ENCODE results near the gene PCED1A. TPM values are rescaled to one million over a fixed set of nuclear protein-coding genes. Genes with fewer than 3 reads are reported as not detected.

Gene PCED1A
- total RNA-seq, 1 donor from 2014 or later = 79.6 TPM

DNA sequence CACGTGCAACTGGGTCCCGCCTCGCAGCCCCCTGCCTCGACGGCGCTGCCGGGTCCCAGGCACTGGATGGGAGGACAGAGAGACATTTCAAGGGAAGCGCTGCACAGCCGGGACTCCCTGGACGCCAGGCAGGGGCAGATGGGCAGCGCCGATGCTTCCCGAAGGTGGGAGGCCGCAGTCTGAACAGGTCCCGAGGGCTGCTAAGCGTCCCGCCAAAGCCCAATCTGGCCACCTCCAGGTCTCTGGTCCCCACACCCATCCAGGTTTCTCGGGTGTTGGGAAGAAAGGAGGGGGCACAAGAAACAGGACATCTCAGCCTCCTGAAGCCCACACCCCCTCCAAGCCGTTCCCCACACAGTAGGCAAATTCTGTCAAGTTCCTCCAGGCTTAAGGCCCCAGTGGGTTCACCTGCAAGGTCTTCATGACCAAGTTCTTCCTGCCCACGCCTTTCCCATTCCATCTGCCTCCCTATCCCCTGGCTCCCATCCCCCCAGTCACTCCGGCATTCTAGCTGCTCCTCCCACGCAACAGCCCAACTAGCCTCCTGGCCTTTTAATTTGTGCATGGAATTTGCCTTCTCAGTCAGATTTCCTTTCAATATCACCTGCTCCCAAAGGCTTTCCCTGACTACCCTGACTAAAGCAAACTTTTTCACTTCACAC, 34.6 kb downstream of the PCED1A start:
- H3K36me3 Mint-ChIP-seq = no peaks in the 10 kb centered on the region
- peaks cover 61% of the 10 kb centered on the region for H3K27me3 Mint-ChIP-seq
- no peak for DNase-seq (ENCODE audit: extremely low spot score, unreplicated experiment)
- no peak overlapping the region for H3K4me3 Mint-ChIP-seq
- H3K9me3 Mint-ChIP-seq = peaks cover 10% of the 10 kb centered on the region
- TF ChIP-seq, protein P1, sequence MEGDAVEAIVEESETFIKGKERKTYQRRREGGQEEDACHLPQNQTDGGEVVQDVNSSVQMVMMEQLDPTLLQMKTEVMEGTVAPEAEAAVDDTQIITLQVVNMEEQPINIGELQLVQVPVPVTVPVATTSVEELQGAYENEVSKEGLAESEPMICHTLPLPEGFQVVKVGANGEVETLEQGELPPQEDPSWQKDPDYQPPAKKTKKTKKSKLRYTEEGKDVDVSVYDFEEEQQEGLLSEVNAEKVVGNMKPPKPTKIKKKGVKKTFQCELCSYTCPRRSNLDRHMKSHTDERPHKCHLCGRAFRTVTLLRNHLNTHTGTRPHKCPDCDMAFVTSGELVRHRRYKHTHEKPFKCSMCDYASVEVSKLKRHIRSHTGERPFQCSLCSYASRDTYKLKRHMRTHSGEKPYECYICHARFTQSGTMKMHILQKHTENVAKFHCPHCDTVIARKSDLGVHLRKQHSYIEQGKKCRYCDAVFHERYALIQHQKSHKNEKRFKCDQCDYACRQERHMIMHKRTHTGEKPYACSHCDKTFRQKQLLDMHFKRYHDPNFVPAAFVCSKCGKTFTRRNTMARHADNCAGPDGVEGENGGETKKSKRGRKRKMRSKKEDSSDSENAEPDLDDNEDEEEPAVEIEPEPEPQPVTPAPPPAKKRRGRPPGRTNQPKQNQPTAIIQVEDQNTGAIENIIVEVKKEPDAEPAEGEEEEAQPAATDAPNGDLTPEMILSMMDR (conservative IDR thresholded peaks at IDR 0.05) = no peak
- H3K27ac Mint-ChIP-seq = no peak overlapping the region
- peaks cover 8% of the 10 kb centered on the region for H3K4me1 Mint-ChIP-seq (ENCODE audit: unreplicated experiment)

DNA sequence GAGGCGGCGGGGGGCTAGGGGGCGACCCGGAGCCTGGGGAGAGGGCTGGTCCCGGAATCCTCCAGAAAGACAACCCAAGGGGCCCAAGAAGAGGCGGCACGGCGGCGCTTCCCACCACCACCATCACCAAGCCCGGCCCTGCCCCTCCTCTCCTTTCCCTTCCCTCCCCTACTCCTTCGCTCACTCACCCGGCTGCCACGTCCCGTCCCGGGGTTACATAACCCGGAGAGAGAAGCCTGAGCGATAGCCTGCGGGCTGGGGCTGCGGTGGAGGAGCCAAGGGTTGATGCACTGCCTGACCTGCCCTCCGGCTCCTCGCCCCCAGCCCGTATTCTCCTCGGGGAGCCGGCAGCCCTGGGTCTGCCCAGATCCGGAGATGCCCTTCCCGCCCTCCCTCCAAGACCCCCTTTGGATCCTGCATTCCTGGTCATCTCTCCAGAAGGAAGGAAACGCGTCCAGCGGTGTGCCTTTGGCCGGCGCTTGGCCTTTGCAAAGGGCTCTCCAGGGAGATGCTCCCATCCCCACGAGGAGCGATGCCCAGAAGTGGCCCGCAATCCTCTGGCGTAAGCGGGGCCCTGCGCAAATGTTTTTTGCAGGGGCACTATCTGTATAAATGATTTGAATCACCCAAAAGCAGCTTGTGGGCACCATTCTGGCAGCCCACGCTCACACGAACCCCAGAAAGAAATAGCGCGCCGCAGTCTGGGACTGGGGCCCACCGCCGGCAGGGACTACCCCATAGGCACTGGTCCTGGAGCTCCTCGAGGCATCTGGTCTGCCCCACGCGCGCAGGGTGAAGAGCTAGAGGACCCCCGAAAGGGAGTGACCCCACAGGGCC, 35.4 kb downstream of the PCED1A start:
- H3K9me3 Mint-ChIP-seq = peaks cover 10% of the 10 kb centered on the region
- peaks cover 65% of the 10 kb centered on the region for H3K27me3 Mint-ChIP-seq
- TF ChIP-seq, protein P1 (conservative IDR thresholded peaks at IDR 0.05) = no peak
- peaks cover 12% of the 10 kb centered on the region for H3K4me1 Mint-ChIP-seq (ENCODE audit: unreplicated experiment)
- H3K36me3 Mint-ChIP-seq = no peaks in the 10 kb centered on the region
- peak; percentile 67 for DNase-seq (ENCODE audit: extremely low spot score, unreplicated experiment)
- H3K4me3 Mint-ChIP-seq = no peak overlapping the region
- H3K27ac Mint-ChIP-seq = no peak overlapping the region

DNA sequence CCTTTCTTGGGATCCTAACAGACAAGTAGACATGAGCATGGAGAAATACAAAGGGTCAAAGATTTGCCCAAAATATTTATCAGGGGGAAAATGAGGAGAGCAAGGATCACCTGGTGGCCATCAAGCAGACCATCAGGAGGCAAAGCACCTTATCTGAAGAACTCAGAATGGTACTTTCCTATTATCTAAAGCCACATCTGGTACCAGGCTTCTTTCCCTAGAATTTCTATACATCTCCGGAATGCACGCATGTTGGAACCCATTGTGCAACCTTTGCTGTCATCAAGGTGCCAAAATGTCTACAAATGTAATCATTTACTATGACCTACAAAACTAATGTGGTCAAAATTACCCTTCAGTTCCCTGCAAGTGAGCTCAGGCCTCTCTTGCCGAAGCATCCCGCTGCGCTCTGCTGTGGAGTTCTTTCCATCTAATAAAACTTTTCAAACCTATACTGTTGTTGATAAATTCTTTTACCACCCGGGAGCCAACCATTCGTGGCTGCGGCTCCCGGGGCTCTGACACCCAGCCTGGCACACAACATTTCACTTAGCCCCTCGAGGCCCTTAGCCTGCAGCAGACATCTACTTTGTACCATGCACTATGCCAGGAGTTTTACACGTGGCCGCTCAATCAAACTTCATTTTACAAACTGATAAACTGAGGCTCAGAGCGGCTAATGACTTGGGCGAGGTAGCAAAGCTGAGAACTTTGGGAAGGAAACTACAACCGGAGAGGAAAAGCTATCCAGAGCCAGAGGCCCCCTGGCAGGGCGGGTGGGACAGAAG, 36.2 kb downstream of the PCED1A start:
- TF ChIP-seq, protein P1 (conservative IDR thresholded peaks at IDR 0.05) = no peak
- Mint-ChIP-seq H3K27me3 (peaks cover 73% of the 10 kb centered on the region), H3K27ac (no peak overlapping the region), H3K4me3 (no peak overlapping the region), H3K4me1 (ENCODE audit: unreplicated experiment) (peaks cover 20% of the 10 kb centered on the region), H3K9me3 (peaks cover 10% of the 10 kb centered on the region), H3K36me3 (no peaks in the 10 kb centered on the region)
- no peak for DNase-seq (ENCODE audit: extremely low spot score, unreplicated experiment)

DNA sequence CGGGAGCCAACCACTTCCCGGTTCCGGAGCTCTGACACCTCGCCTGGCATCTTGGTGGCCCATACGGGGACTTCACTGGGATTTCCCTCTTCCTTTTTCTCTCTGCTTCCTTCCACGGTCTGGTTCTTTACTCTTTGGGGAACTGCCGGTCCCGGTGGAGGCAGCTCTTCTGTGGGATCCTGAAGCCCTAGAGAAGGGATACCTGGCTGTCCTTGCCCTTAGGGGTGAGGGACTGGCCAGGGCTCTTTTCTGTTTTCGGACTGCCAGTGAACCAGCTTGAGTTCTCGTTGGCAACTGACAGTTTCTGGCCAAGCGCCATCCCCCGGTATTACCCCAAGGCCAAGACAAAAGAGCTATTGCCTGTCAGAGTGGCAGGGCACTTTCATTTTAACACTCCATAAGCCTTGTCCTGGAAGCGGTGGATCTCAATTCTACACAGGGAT, 39.1 kb downstream of the PCED1A start:
- TF ChIP-seq, protein P1 (conservative IDR thresholded peaks at IDR 0.05) = no peak

DNA sequence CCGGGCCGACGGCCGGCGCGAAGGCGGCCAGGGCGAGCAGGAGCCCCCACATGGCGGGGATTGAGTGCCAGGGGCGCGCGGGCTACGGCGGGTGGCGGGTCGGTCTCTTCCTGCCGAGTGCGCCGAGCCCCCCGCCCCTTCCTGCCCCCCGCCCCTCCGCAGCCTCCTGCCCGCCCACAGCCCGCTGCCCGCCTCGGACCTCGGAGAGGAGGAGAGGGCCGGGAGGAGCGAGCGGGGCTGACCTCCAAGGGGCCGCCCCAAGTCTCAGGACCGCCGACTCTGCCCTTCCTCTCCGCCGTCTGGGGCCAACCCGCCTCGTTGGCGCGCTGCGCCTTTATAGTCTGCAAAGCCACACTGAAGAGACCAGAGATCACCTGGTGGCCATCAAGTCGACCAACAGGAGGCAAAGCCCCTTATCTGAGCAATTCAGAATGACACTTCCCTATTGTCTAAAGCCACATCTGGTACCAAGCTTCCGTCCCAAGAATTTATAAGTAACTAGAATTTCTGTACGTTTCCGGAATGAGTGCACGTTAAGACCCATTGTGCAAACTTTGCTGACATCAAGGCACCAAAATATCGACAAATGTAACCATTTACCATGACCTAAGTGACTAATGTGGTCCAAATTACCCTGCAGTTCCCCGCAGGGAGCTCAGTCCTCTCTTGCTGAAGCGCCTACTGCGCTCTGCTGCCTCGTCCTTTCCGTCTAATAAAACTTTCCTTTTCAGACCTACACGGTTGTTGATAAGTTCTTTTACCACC, 39.8 kb downstream of the PCED1A start, which contains the start of gene CPXM1:
TSS of gene CPXM1 (minus strand) at position 107 of the 765 bp plus-strand sequence. CDS start at position 52, 55 bp downstream.
- Mint-ChIP-seq H3K27me3 (peaks cover 57% of the 10 kb centered on the region), H3K4me1 (ENCODE audit: unreplicated experiment) (peaks cover 26% of the 10 kb centered on the region), H3K4me3 (peak within 1 kb of the TSS; percentile 99), H3K9me3 (peaks cover 4% of the 10 kb centered on the region), H3K27ac (peak within 1 kb of the TSS; percentile 87), H3K36me3 (peaks cover 5% of the 10 kb centered on the region)
- TF ChIP-seq, protein P1 (conservative IDR thresholded peaks at IDR 0.05) = peak; percentile 62
- peak; percentile 83 for DNase-seq (ENCODE audit: extremely low spot score, unreplicated experiment)

More for the DNA sequence above, 39.1 kb downstream of the PCED1A start:
- peak; percentile 37 for DNase-seq (ENCODE audit: extremely low spot score, unreplicated experiment)
- Mint-ChIP-seq H3K4me3 (peak overlapping the region; percentile 94), H3K36me3 (peaks cover 5% of the 10 kb centered on the region), H3K27me3 (peaks cover 62% of the 10 kb centered on the region), H3K27ac (peak overlapping the region; percentile 65), H3K4me1 (ENCODE audit: unreplicated experiment) (peaks cover 26% of the 10 kb centered on the region), H3K9me3 (peaks cover 4% of the 10 kb centered on the region)

Measured in type B pancreatic cell (in vitro differentiated cells).